Stimulated activated CD4-positive, alpha-beta T cell treated with anti-CD3 and anti-CD28 coated beads, Interleukin-15, amount 100 ng/mL, for 24 hours (primary cell): ENCODE data around the gene MIEF2.
"Not testable (repeated sequence)": the region's sequence is repeated elsewhere in the genome, so short reads cannot be mapped to it uniquely, and the experiment has no call there.

Source experiments
- DNase-seq: peaks from one replicate; pipeline ENCODE4 v3.0.0-alpha.2; 2020

The MIEF2 gene

DNA sequence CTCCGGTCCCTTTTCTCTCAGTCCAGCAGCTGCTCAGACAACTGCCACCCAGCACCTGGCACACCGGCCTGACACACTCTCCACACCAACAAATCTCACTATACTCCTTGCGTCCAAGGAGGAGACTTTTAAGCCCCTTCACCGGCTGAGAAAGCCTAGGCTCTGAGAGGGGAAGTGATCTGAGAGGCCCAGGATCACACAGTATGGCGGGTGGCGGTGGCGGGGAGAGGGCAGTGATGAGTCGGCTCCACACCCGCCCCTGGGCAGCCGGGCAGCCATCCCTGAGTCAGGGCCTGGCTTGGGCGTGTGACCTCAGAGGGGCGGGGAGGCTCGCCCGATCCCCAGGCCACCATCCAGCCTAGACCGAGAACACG lies 2.5 kb upstream of the MIEF2 start:
- peak; percentile 69 for DNase-seq

DNA sequence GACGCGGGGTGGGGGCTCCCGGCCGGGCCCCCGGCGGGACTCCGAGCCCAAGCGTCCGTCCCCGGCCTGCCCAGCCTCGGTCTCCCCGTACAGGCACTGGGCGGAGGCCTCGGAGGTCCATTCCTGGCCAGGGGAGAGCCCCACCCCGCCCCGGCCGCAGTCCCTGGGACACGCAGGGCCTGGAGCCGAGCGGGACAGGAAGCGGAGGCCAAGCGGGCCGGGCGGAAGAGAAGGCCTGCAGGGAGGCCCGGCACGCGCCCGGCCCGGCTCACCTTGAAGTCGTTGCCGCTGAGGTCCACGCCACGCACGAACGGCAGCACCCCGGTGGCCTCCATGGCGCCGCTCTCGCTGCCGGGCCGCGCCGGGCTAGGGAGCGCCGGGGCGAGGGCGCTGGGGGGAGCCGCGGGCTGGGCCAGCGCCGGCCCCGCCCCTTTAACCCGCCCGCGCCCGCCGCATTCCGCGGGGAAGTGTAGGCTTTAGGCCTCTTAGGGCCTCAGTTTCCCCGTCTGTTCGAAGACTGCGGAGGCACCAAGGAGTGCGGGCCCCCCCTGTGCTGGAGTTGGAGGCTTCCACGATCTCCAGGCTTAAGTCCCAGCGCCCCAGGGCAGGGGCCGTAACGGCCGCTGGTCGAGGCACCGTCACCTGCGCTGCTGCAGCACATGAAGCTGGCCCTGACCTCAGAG lies 2.0 kb upstream of the MIEF2 start, which contains the start of gene FLII:
TSS of gene FLII (minus strand) at position 383 of the 683 bp plus-strand sequence. CDS start at position 335, 48 bp downstream.
- peak; percentile 69 for DNase-seq

DNA sequence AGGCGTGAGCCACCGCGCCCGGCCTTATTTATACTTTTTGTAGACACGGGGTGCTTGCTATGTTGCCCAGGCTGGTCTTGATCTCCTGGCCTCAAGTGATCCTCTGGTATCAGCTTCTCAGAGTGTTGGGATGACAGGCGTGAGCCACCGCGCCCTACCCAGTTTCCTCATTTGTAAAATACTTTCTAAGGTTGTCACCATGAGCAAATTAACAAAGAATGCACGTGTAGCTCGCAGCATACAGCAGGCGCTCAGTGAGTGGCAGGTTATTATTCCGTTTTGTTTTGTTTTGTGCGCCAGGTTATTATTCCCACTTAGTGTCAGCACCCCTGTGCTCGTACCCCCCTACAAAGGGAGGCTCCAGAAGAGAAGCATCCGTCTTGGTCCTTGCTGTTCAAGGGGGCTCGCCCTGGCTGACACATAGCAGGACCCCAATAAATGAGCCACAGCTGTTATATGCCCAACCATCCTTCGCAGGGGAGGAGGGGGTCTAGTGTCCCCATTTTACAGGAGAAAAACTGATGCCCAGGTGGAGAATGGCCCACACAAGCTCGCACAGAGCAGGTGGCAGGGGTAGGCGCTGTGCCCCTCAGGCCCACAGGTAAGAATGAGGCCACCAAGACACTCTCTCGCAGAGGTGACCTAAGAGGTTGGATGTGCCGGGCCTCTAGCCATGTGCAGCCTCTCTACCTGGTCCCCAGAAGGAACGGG lies 686 bp upstream of the MIEF2 start:
- no peak for DNase-seq

DNA sequence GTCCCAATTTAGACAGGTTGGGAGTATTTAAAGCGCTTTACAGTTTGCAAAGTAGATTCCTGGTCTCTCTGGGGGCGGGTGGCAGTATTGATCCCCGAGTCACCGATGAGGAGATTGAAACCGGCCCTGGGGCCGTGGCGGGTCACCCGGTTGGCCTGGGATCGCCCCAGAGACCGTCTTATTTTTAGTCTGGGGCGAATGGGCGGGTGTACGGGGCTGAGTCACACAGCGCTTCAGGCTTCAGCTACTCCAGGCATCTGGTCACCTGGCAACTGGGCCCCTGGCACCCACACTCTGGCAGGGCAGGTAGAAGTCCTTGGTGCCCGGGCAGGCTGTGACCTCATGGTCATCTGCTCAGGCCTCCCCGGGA lies 669 bp downstream of the MIEF2 start:
- DNase-seq = peak; percentile 58

DNA sequence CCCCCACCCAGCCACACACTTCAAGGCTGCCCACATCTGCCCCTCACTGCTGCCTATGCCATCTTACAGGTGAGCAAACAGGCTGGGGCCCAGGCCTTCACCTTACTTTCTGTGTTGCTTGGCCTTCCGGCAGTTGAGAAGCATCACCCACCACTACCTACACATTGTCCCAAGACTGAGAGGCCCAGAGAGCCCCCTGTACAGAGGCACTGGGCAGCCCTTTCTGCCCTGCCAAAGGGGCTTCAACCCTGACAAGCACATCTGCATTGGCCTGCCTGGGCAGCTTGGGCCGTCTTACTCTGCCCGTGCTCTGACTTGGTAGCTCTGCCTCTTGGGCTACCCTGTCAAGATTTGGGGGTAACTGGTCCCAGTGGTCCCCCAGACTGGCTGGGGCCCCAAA lies 1.2 kb downstream of the MIEF2 start:
- DNase-seq = no peak

DNA sequence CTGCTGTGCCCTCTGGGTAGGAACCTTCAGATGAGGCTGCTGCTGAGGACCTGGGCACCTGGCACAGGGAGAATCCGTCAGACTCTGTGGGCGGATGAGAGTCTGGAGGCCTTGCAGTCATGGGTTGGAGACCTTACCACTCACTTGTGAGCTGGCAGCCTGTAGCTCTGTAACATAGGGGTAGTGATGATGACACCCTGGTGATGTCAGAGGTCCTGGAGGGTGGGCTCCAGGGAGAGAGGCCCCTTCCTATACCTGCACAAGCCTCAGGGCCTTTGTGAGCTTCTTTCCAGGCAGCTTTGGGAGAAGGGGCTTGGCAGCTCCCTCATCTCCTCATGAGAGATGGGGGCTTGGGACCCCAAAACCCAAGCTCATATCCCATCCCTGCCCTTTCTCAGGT lies 1.6 kb downstream of the MIEF2 start:
- no peak for DNase-seq

DNA sequence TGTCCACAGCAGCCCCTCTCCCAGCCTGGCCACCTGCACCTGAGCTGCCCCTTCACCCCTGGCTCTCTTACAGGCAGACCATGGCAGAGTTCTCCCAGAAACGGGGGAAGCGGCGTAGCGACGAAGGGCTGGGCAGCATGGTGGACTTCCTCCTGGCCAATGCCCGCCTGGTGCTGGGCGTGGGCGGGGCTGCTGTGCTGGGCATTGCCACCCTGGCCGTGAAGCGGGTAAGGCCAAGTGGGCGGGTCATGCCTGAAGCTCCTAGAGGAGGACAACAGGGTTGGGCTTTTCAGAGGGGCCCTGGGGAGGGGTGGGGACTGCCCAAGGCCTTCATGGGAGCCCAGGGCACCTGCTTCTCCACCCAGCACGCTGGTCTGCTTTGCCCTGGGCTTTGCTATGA lies 2.2 kb downstream of the MIEF2 start:
- DNase-seq = no peak

DNA sequence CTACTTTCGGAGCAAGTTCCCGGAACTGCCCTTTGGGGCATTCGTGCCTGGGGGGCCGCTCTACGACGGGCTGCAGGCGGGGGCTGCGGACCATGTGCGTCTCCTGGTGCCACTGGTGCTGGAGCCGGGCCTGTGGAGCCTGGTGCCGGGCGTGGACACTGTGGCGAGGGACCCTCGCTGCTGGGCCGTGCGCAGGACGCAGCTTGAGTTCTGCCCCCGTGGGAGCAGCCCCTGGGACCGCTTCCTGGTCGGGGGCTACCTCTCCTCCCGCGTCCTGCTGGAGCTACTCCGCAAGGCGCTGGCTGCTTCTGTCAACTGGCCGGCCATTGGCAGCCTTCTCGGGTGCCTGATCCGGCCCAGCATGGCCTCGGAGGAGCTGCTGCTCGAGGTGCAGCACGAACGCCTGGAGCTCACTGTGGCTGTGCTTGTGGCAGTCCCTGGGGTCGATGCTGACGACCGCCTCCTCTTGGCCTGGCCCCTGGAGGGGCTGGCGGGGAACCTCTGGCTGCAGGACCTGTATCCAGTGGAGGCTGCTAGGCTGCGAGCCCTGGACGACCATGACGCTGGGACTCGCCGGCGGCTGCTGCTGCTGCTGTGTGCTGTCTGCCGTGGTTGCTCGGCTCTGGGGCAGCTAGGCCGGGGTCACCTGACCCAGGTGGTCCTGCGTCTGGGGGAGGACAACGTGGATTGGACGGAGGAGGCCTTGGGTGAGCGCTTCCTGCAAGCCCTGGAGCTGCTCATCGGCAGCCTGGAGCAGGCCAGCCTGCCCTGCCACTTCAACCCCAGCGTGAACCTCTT lies 3.6 kb downstream of the MIEF2 start:
- DNase-seq = no peak

DNA sequence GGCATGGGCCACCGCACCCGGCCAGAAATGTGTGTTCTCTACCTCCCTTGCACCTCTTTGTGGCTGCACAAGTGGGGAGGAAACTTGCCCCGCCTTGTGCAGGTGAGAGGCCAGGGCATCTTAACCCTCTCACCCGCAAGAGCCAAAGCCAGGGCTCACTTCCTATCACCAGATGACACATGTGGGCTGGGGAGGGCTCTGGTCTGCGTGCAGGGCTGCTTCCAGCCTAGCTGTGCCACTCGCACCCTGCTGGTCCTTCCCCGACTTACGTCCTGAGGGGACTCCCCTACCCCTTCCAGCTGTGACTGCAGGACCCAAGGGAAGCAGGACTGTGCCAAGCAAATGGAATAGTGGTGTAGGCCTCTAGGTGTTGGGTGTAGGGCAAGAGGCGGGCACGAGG lies 6.9 kb downstream of the MIEF2 start:
- no peak for DNase-seq

DNA sequence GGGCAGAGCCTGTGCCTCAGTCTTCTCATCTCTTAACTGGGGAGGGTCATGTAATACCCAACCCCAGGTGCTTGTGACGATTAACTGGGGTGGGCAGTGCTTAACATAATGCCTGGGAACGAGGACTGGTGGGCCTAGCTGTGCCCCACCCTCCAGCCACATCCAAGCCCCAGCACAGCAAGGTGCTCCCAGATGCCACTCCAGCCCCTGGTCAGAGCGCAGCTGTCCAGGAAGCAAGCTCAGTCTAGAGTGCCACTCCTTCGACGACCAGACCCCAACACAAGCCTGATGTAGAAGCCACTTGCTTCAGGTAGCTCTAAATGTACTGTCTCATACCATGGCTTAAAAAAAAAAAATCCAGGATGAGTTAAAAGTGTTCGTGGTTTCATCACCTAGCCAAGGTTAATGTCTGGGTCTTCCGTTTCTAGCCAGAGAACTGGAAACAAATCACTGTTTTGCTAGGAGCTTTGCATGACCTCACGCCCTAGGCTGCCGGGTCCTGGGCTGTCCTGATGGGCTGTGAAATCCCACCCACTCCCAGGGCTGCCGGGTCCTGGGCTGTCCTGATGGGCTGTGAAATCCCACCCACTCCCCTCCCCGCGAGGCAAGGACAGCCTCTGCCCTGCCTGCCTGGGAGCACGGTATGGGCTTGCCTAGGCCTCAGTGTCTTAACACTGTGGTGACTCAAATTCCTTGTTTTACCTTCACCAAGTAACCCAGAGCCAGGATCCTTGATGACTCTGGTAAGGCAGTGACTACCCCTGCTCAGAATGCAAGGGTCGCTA lies 7.7 kb downstream of the MIEF2 start:
- no peak for DNase-seq

DNA sequence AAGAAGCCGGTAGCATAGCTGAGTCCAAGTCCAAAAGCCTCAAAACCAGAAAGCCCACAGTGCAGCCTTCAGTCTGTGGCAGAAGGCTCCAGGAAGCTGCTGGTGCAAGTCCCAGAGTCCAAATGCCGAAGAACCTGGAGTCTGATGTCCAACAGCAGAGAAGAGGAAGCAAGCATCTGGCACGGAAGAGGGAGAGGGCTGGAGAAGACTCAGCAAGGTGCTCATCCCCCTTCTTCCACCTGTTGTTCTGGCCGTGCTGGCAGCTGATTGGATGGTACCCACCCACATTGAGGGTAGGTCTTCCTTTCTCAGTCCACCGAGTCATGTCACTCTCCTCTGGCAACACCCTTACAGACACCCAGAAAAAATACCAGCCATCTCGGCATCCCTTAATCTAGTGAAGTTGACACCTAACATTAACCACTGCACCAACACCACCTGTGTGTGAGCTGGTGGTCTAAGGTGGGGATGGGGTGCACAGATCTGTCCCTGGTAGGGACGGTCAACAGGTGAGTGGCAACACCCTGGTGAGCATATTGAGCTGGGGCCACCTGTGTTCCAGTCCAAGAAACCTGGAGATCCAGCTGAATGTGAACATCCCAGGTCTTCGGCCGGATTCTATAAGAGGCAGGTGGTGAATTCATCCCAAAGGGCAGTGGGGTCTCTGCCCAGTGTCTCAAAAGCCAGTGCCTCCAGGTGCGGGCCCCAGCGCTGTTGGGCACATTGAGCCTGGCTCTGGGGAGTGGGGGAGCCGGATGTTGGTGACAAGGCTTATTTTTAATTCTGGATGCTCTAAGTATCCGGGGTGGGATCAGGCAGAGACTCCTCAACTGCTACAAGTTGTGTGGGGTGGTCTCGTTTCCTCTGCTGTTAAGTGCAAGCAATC lies 9.8 kb downstream of the MIEF2 start:
- DNase-seq = no peak

DNA sequence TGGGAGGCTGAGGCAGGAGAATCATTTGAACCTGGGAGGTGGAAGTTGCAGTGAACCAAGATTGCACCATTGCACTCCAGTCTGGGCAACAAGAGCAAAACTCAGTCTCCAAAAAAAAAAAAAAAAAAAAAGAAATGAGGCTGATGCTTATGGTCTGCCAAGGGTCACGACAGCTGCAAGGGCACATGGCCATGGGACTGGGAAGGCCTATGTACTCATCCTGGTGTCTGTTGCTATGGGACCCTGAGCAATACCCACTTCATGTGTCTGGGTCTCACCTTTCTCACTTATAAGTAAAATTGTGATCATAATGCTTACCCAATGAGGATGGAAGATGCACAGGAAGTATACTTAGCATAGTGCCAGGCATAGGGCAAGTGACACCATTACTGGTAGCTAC lies 16.6 kb downstream of the MIEF2 start:
- DNase-seq = no peak

DNA sequence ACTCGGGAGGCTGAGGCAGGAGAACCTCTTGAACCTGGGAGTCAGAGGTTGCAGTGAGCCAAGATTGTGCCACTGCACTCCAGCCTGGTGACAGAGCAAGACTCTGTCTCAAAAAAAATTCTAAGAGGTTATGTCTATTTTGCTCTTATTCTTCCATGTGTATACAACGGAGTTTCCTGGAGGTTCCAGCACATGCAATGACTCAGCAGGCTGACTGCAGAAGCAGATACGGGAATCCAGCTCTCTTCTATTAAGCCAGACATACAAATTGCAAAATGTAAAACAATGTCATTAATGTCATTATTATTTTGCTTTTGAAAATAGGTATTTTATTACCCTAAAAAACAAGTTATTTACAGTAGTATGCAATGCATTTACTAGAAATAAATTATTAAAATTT lies 18.4 kb downstream of the MIEF2 start:
- no peak for DNase-seq

DNA sequence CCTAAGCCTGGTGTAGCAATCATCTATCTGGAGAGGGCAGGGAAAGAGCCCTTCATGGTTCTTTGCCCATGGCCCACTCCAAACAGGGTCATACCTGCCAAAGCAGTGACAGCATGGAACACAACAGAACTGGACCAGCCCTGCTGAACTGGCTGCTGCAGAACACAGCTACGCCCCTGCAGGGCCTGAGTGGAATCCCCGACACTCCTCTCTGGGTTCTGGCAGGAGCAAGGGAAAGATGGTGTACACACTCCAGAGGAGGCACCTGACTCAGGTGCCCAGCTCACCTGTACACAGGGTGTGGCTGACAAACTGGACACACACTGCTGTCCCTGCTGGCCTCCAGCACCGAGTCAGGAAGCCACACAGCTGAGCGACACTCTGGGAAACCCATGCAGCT lies 19.8 kb downstream of the MIEF2 start:
- DNase-seq = no peak

DNA sequence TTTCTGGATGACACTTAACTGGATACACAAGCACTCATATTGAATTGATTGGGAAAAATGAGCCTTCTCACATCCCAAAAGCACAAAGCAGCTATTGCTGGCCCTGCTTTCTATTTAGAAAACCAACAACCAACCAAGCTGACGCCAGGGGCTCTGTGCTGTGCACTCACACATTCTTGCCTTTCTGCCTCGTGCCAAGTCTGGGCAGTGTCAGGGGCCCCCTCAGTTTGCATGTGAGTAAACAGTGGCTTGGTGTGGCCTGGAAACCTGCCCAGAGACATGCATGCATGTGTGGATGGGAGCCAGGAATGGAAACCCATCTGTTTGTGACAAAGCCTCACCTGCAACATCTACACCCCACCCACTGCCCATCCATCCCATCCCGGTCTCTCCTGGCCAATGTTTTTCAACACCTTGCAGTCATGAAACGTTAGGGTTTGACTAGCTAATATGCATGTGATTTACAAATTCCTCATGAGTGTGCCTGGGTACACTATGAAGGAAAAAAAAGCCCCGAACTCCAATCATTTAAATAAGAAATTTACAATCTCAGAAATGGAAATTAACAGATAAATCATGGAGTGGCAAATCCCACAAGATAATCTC lies 20.4 kb downstream of the MIEF2 start:
- DNase-seq = no peak

DNA sequence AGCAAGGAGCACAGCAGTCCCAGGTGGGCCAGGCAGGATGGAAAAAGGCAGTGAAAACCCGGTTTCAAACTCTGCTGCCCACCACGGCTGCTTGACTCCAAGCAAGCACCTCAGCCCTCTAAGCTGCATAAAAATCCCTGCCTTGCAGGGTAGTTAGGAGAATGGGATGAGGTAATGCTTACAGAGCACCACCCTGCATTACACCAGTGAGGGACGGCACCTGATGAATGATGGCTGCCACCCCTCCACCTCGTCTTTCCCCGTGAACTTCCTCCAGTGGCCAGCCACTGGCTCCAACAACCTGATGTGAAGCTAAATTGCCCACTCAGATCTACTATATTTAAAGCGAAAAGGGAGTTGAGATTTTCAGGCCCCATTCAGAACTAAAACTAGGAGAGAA lies 21.3 kb downstream of the MIEF2 start:
- DNase-seq = no peak

DNA sequence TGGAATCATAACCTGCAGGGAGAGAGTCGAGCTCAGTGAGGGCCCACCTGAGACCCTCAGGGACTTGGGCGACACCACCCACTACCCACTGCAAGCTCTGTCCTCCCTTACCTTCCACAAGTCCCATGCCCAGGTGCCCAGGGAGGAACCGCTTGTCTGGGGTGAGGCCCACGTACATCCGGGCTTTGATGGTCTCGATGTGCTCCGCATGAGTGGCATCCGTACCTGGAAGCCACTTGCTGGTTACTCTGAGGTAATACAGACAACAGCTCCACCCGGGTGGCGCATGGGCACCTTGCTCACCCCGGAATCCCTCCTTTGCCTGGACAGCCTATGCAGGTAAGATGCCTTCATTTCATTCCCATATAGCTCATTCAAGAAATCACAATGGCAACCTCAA lies 24.8 kb downstream of the MIEF2 start:
- no peak for DNase-seq

DNA sequence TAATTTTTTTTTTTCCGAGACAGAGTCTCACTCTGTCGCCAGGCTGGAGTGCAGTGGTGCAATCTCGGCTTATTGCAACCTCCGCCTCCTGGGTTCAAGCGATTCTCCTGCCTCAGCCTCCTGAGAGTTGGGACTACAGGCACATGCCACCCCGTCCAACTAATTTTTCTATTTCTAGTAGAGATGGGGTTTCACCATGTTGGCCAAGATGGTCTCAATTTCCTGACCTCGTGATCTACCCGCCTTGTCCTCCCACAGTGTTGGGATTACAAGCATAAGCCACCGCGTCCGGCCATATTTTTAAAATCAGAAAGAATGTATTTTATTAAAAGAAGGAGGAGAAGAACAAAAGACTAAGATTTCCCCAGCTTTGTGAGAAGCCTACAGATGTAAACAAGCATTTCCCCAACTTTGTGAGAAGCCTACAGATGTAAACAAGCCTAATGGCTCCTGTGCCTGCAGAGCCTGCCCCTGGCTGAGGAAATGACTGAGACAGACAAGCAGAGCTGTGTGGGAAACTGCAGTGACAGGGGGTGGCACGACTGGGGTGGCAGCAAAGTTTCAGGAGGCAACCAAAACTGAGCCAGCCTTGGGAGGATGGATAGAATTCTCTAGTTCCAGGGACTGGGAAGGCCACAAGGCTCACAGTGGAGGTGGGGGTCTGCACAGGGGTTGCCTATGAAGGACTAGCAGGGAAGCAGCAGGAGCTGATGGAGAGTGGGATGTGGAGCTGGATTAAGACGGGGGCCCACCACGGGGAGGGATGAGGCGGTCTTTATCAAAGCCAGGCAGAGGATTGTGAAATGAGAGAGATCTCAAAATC lies 31.5 kb downstream of the MIEF2 start:
- DNase-seq = no peak

DNA sequence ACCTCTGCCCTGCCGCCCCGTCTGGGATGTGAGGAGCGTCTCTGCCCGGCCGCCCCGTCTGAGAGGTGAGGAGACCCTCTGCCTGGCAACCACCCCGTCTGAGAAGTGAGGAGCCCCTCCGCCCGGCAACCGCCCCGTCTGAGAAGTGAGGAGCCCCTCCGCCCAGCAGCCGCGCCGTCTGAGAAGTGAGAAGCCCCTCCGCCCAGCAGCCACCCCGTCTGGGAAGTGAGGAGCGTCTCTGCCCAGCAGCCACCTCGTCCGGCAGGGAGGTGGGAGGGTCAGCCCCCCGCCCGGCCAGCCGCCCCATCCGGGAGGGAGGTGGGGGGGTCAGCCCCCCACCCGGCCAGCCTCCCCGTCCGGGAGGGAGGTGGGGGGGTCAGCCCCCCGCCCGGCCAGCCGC lies 37.6 kb downstream of the MIEF2 start:
- DNase-seq = not testable (repeated sequence)

DNA sequence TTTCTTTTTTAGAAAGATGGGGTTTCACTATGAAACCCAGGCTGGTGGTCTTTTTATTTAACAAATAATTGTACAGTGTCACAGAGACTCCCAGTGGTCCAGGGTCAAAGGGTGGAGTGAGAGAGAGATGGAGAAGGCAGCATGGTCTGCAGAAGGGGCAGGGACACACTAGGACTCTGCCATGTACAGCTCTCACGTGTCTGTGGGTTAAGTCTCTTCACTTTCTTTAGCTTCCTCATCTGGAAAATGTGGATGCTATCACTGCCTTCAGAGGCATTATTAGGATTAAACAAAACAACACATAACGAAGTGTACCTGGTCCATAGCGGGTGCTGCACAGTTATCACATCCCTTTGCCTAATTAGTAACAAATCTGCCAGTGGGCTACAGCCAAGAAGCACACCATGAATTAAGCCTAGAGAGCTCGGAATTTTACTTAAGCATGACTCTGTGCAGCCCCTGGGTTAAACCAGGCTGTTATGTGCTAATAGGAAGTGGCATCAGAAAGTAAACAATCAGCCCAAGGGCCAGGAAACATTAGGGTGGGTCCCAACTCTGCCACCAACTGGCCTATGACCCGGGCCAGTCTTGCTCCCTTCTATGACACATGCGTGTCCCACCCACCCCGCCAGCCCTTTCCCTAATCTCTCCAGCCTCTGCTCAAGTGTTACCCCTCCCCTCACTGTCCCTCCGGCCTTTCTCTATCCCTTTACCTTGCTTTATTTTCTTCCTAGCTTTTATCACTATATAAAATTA lies 40.4 kb downstream of the MIEF2 start:
- no peak for DNase-seq
